Measurements from ENCODE around the gene CDK14.

Gene CDK14

GRCh38 chr7:91137153-91137787 lies 541.1 kb downstream of the CDK14 start:
- H3K36me3 ChIP-seq (ENCODE audit: control insufficient read depth, insufficient read depth, low read length) = no peaks in the 10 kb centered on the region
- no peak overlapping the region for H3K4me3 ChIP-seq (ENCODE audit: low read length)
- no peaks in the 10 kb centered on the region for H3K27me3 ChIP-seq (ENCODE audit: control insufficient read depth, insufficient read depth, low read length)
- H3K4me1 ChIP-seq (ENCODE audit: control insufficient read depth, insufficient read depth, low read length) = no peaks in the 10 kb centered on the region
- no peak overlapping the region for H3K9ac ChIP-seq (ENCODE audit: low read length)
- H3K27ac ChIP-seq (ENCODE audit: low read depth, low read length) = no peak overlapping the region

- Histone ChIP-seq H3K27me3 (ENCODE audit: control insufficient read depth, insufficient read depth, low read length) (no peaks in the 10 kb centered on the region), H3K4me3 (ENCODE audit: low read length) (no peak overlapping the region), H3K4me1 (ENCODE audit: control insufficient read depth, insufficient read depth, low read length) (no peaks in the 10 kb centered on the region), H3K27ac (ENCODE audit: low read depth, low read length) (no peak overlapping the region), H3K36me3 (ENCODE audit: control insufficient read depth, insufficient read depth, low read length) (no peaks in the 10 kb centered on the region), H3K9ac (ENCODE audit: low read length) (no peak overlapping the region)
These were observed 541.8 kb downstream of the CDK14 start for GRCh38 chr7:91137788-91138368.

GRCh38 chr7:91140286-91140685 lies 544.2 kb downstream of the CDK14 start:
- H3K27ac ChIP-seq (ENCODE audit: low read depth, low read length) = no peak overlapping the region
- no peaks in the 10 kb centered on the region for H3K4me1 ChIP-seq (ENCODE audit: control insufficient read depth, insufficient read depth, low read length)
- no peak overlapping the region for H3K9ac ChIP-seq (ENCODE audit: low read length)
- no peak overlapping the region for H3K4me3 ChIP-seq (ENCODE audit: low read length)
- no peaks in the 10 kb centered on the region for H3K36me3 ChIP-seq (ENCODE audit: control insufficient read depth, insufficient read depth, low read length)
- H3K27me3 ChIP-seq (ENCODE audit: control insufficient read depth, insufficient read depth, low read length) = no peaks in the 10 kb centered on the region

- H3K27me3 ChIP-seq (ENCODE audit: control insufficient read depth, insufficient read depth, low read length) = no peaks in the 10 kb centered on the region
- H3K36me3 ChIP-seq (ENCODE audit: control insufficient read depth, insufficient read depth, low read length) = no peaks in the 10 kb centered on the region
- no peak overlapping the region for H3K9ac ChIP-seq (ENCODE audit: low read length)
- no peaks in the 10 kb centered on the region for H3K4me1 ChIP-seq (ENCODE audit: control insufficient read depth, insufficient read depth, low read length)
- no peak overlapping the region for H3K4me3 ChIP-seq (ENCODE audit: low read length)
- no peak overlapping the region for H3K27ac ChIP-seq (ENCODE audit: low read depth, low read length)
These were observed 544.9 kb downstream of the CDK14 start for GRCh38 chr7:91140982-91141381.

- H3K27ac ChIP-seq (ENCODE audit: low read depth, low read length) = no peak overlapping the region
These were observed 546.6 kb downstream of the CDK14 start for GRCh38 chr7:91142743-91143142.

GRCh38 chr7:91149341-91150246 lies 553.5 kb downstream of the CDK14 start:
- Histone ChIP-seq H3K36me3 (ENCODE audit: control insufficient read depth, insufficient read depth, low read length) (no peaks in the 10 kb centered on the region), H3K4me1 (ENCODE audit: control insufficient read depth, insufficient read depth, low read length) (no peaks in the 10 kb centered on the region), H3K4me3 (ENCODE audit: low read length) (no peak overlapping the region), H3K27ac (ENCODE audit: low read depth, low read length) (no peak overlapping the region), H3K27me3 (ENCODE audit: control insufficient read depth, insufficient read depth, low read length) (no peaks in the 10 kb centered on the region), H3K9ac (ENCODE audit: low read length) (no peak overlapping the region)

More at GRCh38 chr7:91142743-91143142, 546.6 kb downstream of the CDK14 start:
- H3K36me3 ChIP-seq (ENCODE audit: control insufficient read depth, insufficient read depth, low read length) = no peaks in the 10 kb centered on the region
- H3K27me3 ChIP-seq (ENCODE audit: control insufficient read depth, insufficient read depth, low read length) = no peaks in the 10 kb centered on the region
- H3K4me1 ChIP-seq (ENCODE audit: control insufficient read depth, insufficient read depth, low read length) = no peaks in the 10 kb centered on the region
- H3K9ac ChIP-seq (ENCODE audit: low read length) = no peak overlapping the region
- H3K4me3 ChIP-seq (ENCODE audit: low read length) = no peak overlapping the region

GRCh38 chr7:91151916-91152315 lies 555.8 kb downstream of the CDK14 start:
- H3K9ac ChIP-seq (ENCODE audit: low read length) = no peak overlapping the region
- no peak overlapping the region for H3K27ac ChIP-seq (ENCODE audit: low read depth, low read length)
- no peak overlapping the region for H3K4me3 ChIP-seq (ENCODE audit: low read length)
- H3K4me1 ChIP-seq (ENCODE audit: control insufficient read depth, insufficient read depth, low read length) = no peaks in the 10 kb centered on the region
- no peaks in the 10 kb centered on the region for H3K27me3 ChIP-seq (ENCODE audit: control insufficient read depth, insufficient read depth, low read length)
- no peaks in the 10 kb centered on the region for H3K36me3 ChIP-seq (ENCODE audit: control insufficient read depth, insufficient read depth, low read length)

- H3K9ac ChIP-seq (ENCODE audit: low read length) = no peak overlapping the region
- H3K27ac ChIP-seq (ENCODE audit: low read depth, low read length) = no peak overlapping the region
These were observed 560.4 kb downstream of the CDK14 start for GRCh38 chr7:91156316-91157185.

GRCh38 chr7:91157579-91158320 lies 561.6 kb downstream of the CDK14 start:
- Histone ChIP-seq H3K36me3 (ENCODE audit: control insufficient read depth, insufficient read depth, low read length) (no peaks in the 10 kb centered on the region), H3K27ac (ENCODE audit: low read depth, low read length) (no peak overlapping the region)

More at GRCh38 chr7:91156316-91157185, 560.4 kb downstream of the CDK14 start:
- no peaks in the 10 kb centered on the region for H3K27me3 ChIP-seq (ENCODE audit: control insufficient read depth, insufficient read depth, low read length)
- H3K4me3 ChIP-seq (ENCODE audit: low read length) = no peak overlapping the region
- no peaks in the 10 kb centered on the region for H3K36me3 ChIP-seq (ENCODE audit: control insufficient read depth, insufficient read depth, low read length)
- no peaks in the 10 kb centered on the region for H3K4me1 ChIP-seq (ENCODE audit: control insufficient read depth, insufficient read depth, low read length)

GRCh38 chr7:91162436-91162835 lies 566.3 kb downstream of the CDK14 start:
- H3K36me3 ChIP-seq (ENCODE audit: control insufficient read depth, insufficient read depth, low read length) = no peaks in the 10 kb centered on the region
- H3K4me1 ChIP-seq (ENCODE audit: control insufficient read depth, insufficient read depth, low read length) = no peaks in the 10 kb centered on the region
- no peak overlapping the region for H3K4me3 ChIP-seq (ENCODE audit: low read length)
- no peaks in the 10 kb centered on the region for H3K27me3 ChIP-seq (ENCODE audit: control insufficient read depth, insufficient read depth, low read length)
- no peak overlapping the region for H3K27ac ChIP-seq (ENCODE audit: low read depth, low read length)
- H3K9ac ChIP-seq (ENCODE audit: low read length) = no peak overlapping the region

More at GRCh38 chr7:91157579-91158320, 561.6 kb downstream of the CDK14 start:
- H3K27me3 ChIP-seq (ENCODE audit: control insufficient read depth, insufficient read depth, low read length) = no peaks in the 10 kb centered on the region
- no peaks in the 10 kb centered on the region for H3K4me1 ChIP-seq (ENCODE audit: control insufficient read depth, insufficient read depth, low read length)
- H3K9ac ChIP-seq (ENCODE audit: low read length) = no peak overlapping the region
- H3K4me3 ChIP-seq (ENCODE audit: low read length) = no peak overlapping the region

GRCh38 chr7:91164506-91164905 lies 568.4 kb downstream of the CDK14 start:
- Histone ChIP-seq H3K4me1 (ENCODE audit: control insufficient read depth, insufficient read depth, low read length) (no peaks in the 10 kb centered on the region), H3K9ac (ENCODE audit: low read length) (no peak overlapping the region), H3K36me3 (ENCODE audit: control insufficient read depth, insufficient read depth, low read length) (no peaks in the 10 kb centered on the region), H3K27me3 (ENCODE audit: control insufficient read depth, insufficient read depth, low read length) (no peaks in the 10 kb centered on the region), H3K27ac (ENCODE audit: low read depth, low read length) (no peak overlapping the region), H3K4me3 (ENCODE audit: low read length) (no peak overlapping the region)
